Small intestine (tissue), 4 donors: ENCODE results near the gene PPOX. TPM values are rescaled to one million over a fixed set of nuclear protein-coding genes. Genes with fewer than 3 reads are reported as not detected.

Experiments
- polyA plus RNA-seq, 4 donors: library from polyadenylated mRNA; stranded (reverse) in 3 of 4; unstranded in 1 of 4; fragments of 200-250 nt in 3 of 4; fragments of 120-200 nt in 1 of 4; gene quantifications; one replicate each; pipeline versions ENCODE4 v1.2.1 to v1.2.3, GENCODE V29; 2013
- donor health status: healthy with polysubstance abuse.
- donor health status: Bipolar disorder and iron deficiency.
- donor health status: healthy.

The PPOX gene
- polyA plus RNA-seq, 4 donors = 12.6 to 51.9 (median 18.9) TPM

Other genes with a start within 250 kb of the PPOX start
- 100 to 1,000 TPM in 1 of 4 donors, 10 to 100 TPM in 2, 1 to 10 TPM in 1; 1.7 to 318 (median 62.0) TPM for gene ITLN2, start 211.6 kb upstream of the PPOX start, polyA plus RNA-seq
- gene F11R, start 145.3 kb upstream of the PPOX start, polyA plus RNA-seq = 100 to 1,000 TPM in 1 of 4 donors, 10 to 100 TPM in 3; 30.2 to 188 (median 55.7) TPM
- 100 to 1,000 TPM in 2 of 4 donors, 10 to 100 TPM in 2; 65.8 to 185 (median 97.8) TPM for gene TSTD1, start 127.5 kb upstream of the PPOX start, polyA plus RNA-seq
- 100 to 1,000 TPM in 2 of 4 donors, 10 to 100 TPM in 2; 48.2 to 123 (median 84.8) TPM for gene USF1, start 120.4 kb upstream of the PPOX start, polyA plus RNA-seq
- 1 to 10 TPM; 2.2 to 5.8 (median 5.2) TPM for gene ARHGAP30, start 96.5 kb upstream of the PPOX start, polyA plus RNA-seq
- 1 to 10 TPM in 1 of 4 donors, under 1 TPM in 2, not detected in 1; 0.22 to 1.0 (median 0.93) TPM for gene NECTIN4, start 76.9 kb upstream of the PPOX start, polyA plus RNA-seq
- 1 to 10 TPM; 1.8 to 5.8 (median 3.0) TPM for gene KLHDC9, start 68.1 kb upstream of the PPOX start, polyA plus RNA-seq
- gene PFDN2, start 48.4 kb upstream of the PPOX start, polyA plus RNA-seq = 100 to 1,000 TPM in 2 of 4 donors, 10 to 100 TPM in 2; 62.8 to 130 (median 106) TPM
- gene NIT1, start 48.3 kb upstream of the PPOX start, polyA plus RNA-seq = 100 to 1,000 TPM in 1 of 4 donors, 10 to 100 TPM in 3; 51.3 to 131 (median 83.2) TPM
- 10 to 100 TPM; 22.7 to 31.8 (median 24.6) TPM for gene DEDD, start 33.8 kb upstream of the PPOX start, polyA plus RNA-seq
- 100 to 1,000 TPM; 137 to 193 (median 167) TPM for gene UFC1, start 12.4 kb upstream of the PPOX start, polyA plus RNA-seq
- gene USP21, start 6.9 kb upstream of the PPOX start, polyA plus RNA-seq = 10 to 100 TPM; 15.4 to 30.8 (median 17.9) TPM
- gene B4GALT3, start 11.1 kb downstream of the PPOX start, polyA plus RNA-seq = 10 to 100 TPM; 16.5 to 38.0 (median 29.7) TPM
- gene ADAMTS4, start 32.6 kb downstream of the PPOX start, polyA plus RNA-seq = 1 to 10 TPM in 2 of 4 donors, under 1 TPM in 2; under 0.01 to 7.9 (median 0.78) TPM
- gene NDUFS2, start 35.9 kb downstream of the PPOX start, polyA plus RNA-seq = 100 to 1,000 TPM; 113 to 170 (median 121) TPM
- 10 to 100 TPM; 11.6 to 79.8 (median 41.8) TPM for gene FCER1G, start 48.9 kb downstream of the PPOX start, polyA plus RNA-seq
- gene APOA2, start 57.2 kb downstream of the PPOX start, polyA plus RNA-seq = 10 to 100 TPM in 1 of 4 donors, 1 to 10 TPM in 1, under 1 TPM in 1, not detected in 1; 0.42 to 77.6 (median 3.2) TPM
- gene TOMM40L, start 59.6 kb downstream of the PPOX start, polyA plus RNA-seq = 10 to 100 TPM; 12.4 to 32.9 (median 22.1) TPM
- gene NR1I3, start 71.8 kb downstream of the PPOX start, polyA plus RNA-seq = 10 to 100 TPM in 1 of 4 donors, 1 to 10 TPM in 2, under 1 TPM in 1; 0.28 to 13.3 (median 6.4) TPM
- 1 to 10 TPM in 2 of 4 donors, not detected in 2; 2.0 to 2.9 TPM for gene PCP4L1, start 92.3 kb downstream of the PPOX start, polyA plus RNA-seq
- 1 to 10 TPM in 2 of 4 donors, under 1 TPM in 2; 0.27 to 4.0 (median 2.1) TPM for gene MPZ, start 143.5 kb downstream of the PPOX start, polyA plus RNA-seq
- gene SDHC, start 148.0 kb downstream of the PPOX start, polyA plus RNA-seq = 100 to 1,000 TPM; 175 to 262 (median 211) TPM
- gene CFAP126, start 201.4 kb downstream of the PPOX start, polyA plus RNA-seq = under 1 TPM in 1 of 4 donors, not detected in 3; 0.21 TPM